Fibroblast of the aortic adventitia (primary cell): Measurements from ENCODE around the gene MUS81. TPM values are rescaled to one million over a fixed set of nuclear protein-coding genes. Genes with fewer than 3 reads are reported as not detected.
A peak's percentile ranks its signal among the peaks of the same experiment; 100 is the strongest.

Experiments used
- DNase-seq: peaks from one replicate; pipeline ENCODE4 v3.0.0-alpha.2; 2010; ENCODE audit warnings: low read depth
- H3K4me3 ChIP-seq: 2 replicates; pipeline ENCODE4 v1.5.1; 2011; ENCODE audit warnings: low read depth, mild to moderate bottlenecking, control low read depth, low read length, moderate library complexity
- total RNA-seq: library from RNA; depleted of rRNA; stranded (reverse); fragments of >200 nt; gene quantifications from 2 replicates; pipeline ENCODE4 v1.2.3, GENCODE V29; 2012; ENCODE audit warnings: low replicate concordance
- TF ChIP-seq, protein P1 (sequence below): IDR thresholded peaks from 2 replicates; pipeline ENCODE4 v1.5.1; 2011; ENCODE audit warnings: mild to moderate bottlenecking, low read length, control low read depth, inconsistent platforms; ENCODE audit not compliant: insufficient read depth

MUS81 gene
- total RNA-seq, 1 donor = 31.8 TPM

GRCh38 chr11:65885231-65885630, 25.0 kb downstream of the MUS81 start:
- no peak overlapping the region for H3K4me3 ChIP-seq
- no peak for DNase-seq
- TF ChIP-seq, protein P1, sequence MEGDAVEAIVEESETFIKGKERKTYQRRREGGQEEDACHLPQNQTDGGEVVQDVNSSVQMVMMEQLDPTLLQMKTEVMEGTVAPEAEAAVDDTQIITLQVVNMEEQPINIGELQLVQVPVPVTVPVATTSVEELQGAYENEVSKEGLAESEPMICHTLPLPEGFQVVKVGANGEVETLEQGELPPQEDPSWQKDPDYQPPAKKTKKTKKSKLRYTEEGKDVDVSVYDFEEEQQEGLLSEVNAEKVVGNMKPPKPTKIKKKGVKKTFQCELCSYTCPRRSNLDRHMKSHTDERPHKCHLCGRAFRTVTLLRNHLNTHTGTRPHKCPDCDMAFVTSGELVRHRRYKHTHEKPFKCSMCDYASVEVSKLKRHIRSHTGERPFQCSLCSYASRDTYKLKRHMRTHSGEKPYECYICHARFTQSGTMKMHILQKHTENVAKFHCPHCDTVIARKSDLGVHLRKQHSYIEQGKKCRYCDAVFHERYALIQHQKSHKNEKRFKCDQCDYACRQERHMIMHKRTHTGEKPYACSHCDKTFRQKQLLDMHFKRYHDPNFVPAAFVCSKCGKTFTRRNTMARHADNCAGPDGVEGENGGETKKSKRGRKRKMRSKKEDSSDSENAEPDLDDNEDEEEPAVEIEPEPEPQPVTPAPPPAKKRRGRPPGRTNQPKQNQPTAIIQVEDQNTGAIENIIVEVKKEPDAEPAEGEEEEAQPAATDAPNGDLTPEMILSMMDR = no peak

- H3K4me3 ChIP-seq = no peak overlapping the region
- DNase-seq = no peak
- TF ChIP-seq, protein P1 = no peak
Measured at GRCh38 chr11:65885808-65886536, 25.7 kb downstream of the MUS81 start.

- H3K4me3 ChIP-seq = peak overlapping the region; percentile 87
- DNase-seq = no peak
- TF ChIP-seq, protein P1 = no peak
Measured at GRCh38 chr11:65886826-65887722, 26.8 kb downstream of the MUS81 start.

DNA sequence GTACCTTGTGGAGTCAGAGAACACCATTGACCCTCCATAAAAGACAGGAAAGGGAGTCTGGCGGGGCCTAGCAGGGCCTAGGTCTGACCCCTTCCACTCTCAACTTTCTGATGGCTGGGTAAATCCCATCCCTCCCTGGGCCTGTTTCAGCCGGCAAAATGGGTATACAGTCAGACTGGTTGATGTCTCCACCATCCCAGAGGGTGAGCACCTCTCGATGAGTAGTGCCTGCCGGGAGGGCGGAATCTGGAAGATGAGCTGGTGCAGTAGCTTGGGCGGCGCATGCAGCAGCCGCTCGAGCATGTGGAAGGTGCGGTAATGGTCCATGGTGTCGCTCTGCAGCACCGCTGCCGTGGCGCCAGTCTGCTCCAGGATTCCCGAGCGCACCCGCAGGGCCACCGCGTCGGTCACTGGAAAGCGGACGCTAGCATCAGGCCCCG, 27.5 kb downstream of the MUS81 start:
- no peak for DNase-seq
- TF ChIP-seq, protein P1 = no peak
- peak overlapping the region; percentile 87 for H3K4me3 ChIP-seq

GRCh38 chr11:65888163-65888814, 28.1 kb downstream of the MUS81 start, which contains the start of gene FIBP:
TSS of gene FIBP (minus strand) at chr11:65888471. CDS start at chr11:65888418, 53 bp downstream.
- DNase-seq = peak; percentile 95
- TF ChIP-seq, protein P1 = peak; percentile 76
- peak within 1 kb of the TSS; percentile 87 for H3K4me3 ChIP-seq
